Uterus (tissue), 2 donors: Measurements from ENCODE around the gene PPP2R5B.

Experiments
- POLR2A ChIP-seq, 2 donors: fragments of 450-650 bp; IDR thresholded peaks; one replicate each; pipeline ENCODE4 v1.6.1; 2016; ENCODE audit warnings: antibody characterized with exemption in 2 of 2, mild to moderate bottlenecking in 1 of 2, moderate library complexity in 1 of 2
- TF ChIP-seq, protein P1 (sequence below), 4 experiments: fragments of 200-600 bp in 2 of 4; fragments of 450-650 bp in 2 of 4; sonication (generic) in 2 of 4; IDR thresholded peaks; one replicate each; pipeline ENCODE4 v1.5.1; 2016 to 2019; ENCODE audit warnings: antibody characterized with exemption in 4 of 4, mild to moderate bottlenecking in 2 of 4, moderate library complexity in 1 of 4

DNA sequence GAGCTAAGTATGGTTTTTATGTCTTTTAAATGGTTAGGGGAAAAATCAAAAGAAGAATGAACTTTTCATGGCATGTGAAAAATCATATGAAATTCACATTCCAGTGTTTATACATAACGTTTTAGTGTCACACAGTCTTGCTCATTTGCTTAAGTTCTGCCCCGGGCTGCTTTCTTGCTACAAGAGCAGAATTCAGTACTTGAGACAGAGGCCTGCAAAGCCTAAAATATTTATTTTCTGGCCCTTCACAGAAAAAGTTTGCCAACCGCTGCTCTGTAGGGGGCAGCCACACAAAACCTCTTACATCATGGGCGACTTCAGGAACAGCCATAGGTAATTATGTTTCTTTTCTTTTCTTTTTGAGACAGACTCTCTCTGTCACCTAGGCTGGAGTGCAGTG lies 6.5 kb upstream of the PPP2R5B start:
- TF ChIP-seq, protein P1, sequence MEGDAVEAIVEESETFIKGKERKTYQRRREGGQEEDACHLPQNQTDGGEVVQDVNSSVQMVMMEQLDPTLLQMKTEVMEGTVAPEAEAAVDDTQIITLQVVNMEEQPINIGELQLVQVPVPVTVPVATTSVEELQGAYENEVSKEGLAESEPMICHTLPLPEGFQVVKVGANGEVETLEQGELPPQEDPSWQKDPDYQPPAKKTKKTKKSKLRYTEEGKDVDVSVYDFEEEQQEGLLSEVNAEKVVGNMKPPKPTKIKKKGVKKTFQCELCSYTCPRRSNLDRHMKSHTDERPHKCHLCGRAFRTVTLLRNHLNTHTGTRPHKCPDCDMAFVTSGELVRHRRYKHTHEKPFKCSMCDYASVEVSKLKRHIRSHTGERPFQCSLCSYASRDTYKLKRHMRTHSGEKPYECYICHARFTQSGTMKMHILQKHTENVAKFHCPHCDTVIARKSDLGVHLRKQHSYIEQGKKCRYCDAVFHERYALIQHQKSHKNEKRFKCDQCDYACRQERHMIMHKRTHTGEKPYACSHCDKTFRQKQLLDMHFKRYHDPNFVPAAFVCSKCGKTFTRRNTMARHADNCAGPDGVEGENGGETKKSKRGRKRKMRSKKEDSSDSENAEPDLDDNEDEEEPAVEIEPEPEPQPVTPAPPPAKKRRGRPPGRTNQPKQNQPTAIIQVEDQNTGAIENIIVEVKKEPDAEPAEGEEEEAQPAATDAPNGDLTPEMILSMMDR (IDR thresholded peaks at IDR 0.05), result peak in 1 of 4 experiments; percentile 20
- TF ChIP-seq POLR2A (IDR thresholded peaks at IDR 0.05), result no peak
